ENCODE results near the gene EIF5A.

DNA sequence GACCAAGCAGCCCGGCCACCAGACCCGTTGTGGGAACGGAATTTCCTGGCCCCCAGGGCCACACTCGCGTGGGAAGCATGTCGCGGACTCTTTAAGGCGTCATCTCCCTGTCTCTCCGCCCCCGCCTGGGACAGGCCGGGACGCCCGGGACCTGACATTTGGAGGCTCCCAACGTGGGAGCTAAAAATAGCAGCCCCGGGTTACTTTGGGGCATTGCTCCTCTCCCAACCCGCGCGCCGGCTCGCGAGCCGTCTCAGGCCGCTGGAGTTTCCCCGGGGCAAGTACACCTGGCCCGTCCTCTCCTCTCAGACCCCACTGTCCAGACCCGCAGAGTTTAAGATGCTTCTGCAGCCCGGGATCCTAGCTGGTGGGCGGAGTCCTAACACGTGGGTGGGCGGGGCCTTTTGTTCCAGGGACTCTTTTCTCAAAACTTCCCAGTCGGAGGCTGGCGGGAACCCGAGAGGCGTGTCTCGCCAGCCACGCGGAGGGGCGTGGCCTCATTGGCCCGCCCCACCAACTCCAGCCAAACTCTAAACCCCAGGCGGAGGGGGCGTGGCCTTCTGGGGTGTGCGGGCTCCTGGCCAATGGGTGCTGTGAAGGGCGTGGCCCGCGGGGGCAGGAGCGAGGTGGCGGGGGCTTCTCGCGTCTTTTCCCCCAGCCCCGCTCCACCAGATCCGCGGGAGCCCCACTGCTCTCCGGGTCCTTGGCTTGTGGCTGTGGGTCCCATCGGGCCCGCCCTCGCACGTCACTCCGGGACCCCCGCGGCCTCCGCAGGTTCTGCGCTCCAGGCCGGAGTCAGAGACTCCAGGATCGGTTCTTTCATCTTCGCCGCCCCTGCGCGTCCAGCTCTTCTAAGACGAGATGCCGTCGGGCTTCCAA is 26.1 kb upstream of the EIF5A start, which contains the start of gene SLC2A4:
- TF ChIP-seq, protein P1, sequence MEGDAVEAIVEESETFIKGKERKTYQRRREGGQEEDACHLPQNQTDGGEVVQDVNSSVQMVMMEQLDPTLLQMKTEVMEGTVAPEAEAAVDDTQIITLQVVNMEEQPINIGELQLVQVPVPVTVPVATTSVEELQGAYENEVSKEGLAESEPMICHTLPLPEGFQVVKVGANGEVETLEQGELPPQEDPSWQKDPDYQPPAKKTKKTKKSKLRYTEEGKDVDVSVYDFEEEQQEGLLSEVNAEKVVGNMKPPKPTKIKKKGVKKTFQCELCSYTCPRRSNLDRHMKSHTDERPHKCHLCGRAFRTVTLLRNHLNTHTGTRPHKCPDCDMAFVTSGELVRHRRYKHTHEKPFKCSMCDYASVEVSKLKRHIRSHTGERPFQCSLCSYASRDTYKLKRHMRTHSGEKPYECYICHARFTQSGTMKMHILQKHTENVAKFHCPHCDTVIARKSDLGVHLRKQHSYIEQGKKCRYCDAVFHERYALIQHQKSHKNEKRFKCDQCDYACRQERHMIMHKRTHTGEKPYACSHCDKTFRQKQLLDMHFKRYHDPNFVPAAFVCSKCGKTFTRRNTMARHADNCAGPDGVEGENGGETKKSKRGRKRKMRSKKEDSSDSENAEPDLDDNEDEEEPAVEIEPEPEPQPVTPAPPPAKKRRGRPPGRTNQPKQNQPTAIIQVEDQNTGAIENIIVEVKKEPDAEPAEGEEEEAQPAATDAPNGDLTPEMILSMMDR (IDR thresholded peaks at IDR 0.05): no peak
- TF ChIP-seq POLR2A (IDR thresholded peaks at IDR 0.05): no peak

Measured in thyroid gland (tissue), 4 donors.